ES-I3 (cell line): ENCODE data around the gene ANTXR1.

ENCODE experiments used
- H3K36me3 ChIP-seq: 2 replicates; pipeline ENCODE4 v1.6.1; 2013; ENCODE audit warnings: mild to moderate bottlenecking, low read length, control low read depth, moderate library complexity; ENCODE audit not compliant: insufficient read depth
- H3K4me1 ChIP-seq: 2 replicates; pipeline ENCODE4 v1.6.1; 2013; ENCODE audit warnings: mild to moderate bottlenecking, control low read depth, low read length; ENCODE audit not compliant: insufficient read depth
- H3K9ac ChIP-seq: 2 replicates; pipeline ENCODE4 v1.6.1; 2013; ENCODE audit warnings: low read depth, mild to moderate bottlenecking, low read length, moderate library complexity
- H3K9me3 ChIP-seq: 2 replicates; pipeline ENCODE4 v1.6.1; 2013; ENCODE audit warnings: mild to moderate bottlenecking, low read length, moderate library complexity; ENCODE audit not compliant: control insufficient read depth, insufficient read depth

Gene ANTXR1

DNA sequence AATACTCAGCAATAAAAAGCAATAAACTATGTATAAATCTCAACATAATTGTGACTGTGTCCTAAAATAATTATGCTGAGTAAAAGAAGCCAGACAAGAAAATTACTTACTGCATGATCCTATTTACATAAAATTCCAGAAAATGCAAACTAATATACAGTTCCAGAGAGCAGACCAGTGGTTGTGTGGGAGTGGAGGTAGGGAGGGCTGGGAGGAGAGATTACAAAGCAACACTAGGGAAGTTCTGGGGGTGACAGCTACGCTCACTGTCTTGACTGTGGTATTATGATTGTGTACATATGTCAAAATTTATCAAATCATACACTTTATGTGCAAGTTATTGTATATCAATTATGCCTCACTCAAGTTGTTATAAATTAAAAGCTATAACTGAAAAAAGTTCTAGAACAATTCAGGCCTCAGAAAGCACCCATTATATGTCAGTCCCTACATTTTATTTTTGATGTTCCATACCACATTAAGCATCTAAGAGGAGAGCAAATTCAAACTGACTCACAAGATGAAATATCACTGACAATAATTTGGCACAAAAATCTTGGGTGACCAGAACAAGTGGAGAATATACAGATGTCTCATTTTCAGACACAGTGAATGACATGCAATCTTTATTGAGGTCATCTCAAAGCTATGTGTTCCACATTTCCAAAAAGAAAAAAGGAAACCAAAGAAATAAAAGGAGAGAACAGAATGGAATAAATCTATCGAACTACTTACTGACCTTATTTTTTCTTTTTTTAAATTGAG is 85.1 kb downstream of the ANTXR1 start:
- no peak overlapping the region for H3K9ac ChIP-seq
- H3K36me3 ChIP-seq: no peaks in the 10 kb centered on the region
- peaks cover 3% of the 10 kb centered on the region; the same call in 1 of the 2 replicates for H3K4me1 ChIP-seq
- H3K9me3 ChIP-seq: no peaks in the 10 kb centered on the region

DNA sequence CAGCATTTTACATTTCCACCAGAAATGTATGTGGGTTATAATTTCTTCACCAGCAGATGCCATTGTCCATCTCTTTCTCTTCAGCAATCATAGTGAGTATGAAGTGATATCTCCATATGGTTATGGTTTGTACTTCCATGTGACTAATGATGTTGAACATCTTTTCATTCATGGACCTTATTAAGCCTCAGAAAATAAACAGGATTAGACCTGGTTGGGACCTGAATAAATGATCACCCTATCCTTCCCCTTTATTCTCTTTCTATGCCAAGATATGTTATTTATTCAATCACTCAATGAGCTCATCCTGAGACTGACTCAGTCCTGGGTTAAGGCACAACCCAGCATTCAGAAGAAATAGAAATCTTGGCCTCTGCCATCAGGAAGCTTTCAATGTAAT is 86.6 kb downstream of the ANTXR1 start:
- no peak overlapping the region for H3K9ac ChIP-seq
- H3K9me3 ChIP-seq: no peaks in the 10 kb centered on the region
- no peaks in the 10 kb centered on the region for H3K36me3 ChIP-seq
- peaks cover 3% of the 10 kb centered on the region; the same call in 1 of the 2 replicates for H3K4me1 ChIP-seq

DNA sequence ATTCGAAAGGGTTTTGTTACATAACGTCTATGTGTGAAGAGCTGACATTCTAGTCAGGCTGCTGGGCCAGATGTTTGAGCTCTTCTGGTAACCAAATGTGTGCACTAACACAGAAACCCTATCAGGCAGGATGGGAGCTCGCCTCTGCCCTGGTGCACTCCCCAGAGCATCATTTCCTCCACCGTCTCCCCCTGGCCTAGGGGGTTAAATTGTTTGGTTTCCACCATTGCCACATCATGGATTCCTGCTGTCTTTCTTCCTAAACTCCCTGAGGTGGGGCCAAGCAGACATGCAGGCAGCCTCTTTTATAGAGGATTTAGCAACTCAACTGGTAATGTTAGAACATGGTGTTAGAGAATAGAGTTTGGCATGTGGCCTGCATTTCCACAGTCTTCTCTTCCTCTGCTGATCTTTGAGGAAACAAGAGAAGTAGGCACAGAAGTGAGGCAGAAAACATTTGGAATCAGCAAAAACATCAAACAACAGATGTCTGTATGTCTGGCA is 87.3 kb downstream of the ANTXR1 start:
- H3K9ac ChIP-seq: no peak overlapping the region
- H3K4me1 ChIP-seq: peaks cover 3% of the 10 kb centered on the region; the same call in 1 of the 2 replicates
- H3K9me3 ChIP-seq: no peaks in the 10 kb centered on the region
- H3K36me3 ChIP-seq: no peaks in the 10 kb centered on the region

DNA sequence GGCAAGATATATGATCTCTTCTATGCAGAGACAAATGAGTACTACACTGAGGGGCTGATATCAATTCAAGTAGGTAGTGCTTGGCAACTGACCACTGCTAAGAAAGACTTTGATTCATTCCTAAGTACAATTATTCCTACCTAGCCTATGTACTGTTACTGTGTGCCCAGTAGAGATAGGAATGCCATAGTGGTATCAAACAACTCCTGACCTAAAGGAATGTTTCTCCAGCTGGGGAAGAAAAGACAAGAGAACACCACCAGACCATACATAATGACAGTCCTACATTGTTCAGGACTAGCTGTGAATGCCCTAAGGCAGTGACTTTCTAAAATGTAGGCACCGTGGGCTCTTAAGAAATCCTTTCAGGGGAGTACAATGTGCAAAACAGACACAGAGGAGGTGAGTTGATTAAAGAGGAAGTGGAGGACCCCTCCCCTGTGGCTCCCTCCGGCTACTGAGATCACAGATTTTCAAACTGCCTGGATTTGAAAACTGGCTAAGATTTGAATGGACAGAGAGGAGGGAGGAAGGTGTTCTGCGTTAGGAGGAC is 89.1 kb downstream of the ANTXR1 start:
- Histone ChIP-seq H3K36me3 (no peaks in the 10 kb centered on the region), H3K9ac (no peak overlapping the region), H3K4me1 (peaks cover 3% of the 10 kb centered on the region; the same call in 1 of the 2 replicates), H3K9me3 (no peaks in the 10 kb centered on the region)

DNA sequence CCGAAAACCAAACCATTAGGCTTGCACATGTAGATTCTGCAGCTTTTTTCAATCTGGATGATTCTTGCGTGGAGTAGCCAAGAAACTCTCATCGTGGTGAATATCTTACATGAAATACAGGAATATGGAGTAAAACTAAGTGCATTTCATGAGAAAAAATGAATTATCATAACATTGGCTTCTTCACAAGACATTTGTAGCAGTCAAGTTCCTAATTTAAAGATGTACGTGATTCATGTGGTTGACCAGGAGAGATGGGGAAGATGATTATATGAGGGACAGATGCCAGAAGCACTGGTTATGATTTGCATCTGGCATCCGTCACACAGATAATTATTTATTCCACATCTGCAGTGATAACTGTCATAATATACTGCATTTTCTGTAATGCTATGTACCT is 90.4 kb downstream of the ANTXR1 start:
- H3K4me1 ChIP-seq: peaks cover 3% of the 10 kb centered on the region; the same call in 1 of the 2 replicates
- H3K9ac ChIP-seq: no peak overlapping the region
- H3K9me3 ChIP-seq: no peaks in the 10 kb centered on the region
- H3K36me3 ChIP-seq: no peaks in the 10 kb centered on the region

DNA sequence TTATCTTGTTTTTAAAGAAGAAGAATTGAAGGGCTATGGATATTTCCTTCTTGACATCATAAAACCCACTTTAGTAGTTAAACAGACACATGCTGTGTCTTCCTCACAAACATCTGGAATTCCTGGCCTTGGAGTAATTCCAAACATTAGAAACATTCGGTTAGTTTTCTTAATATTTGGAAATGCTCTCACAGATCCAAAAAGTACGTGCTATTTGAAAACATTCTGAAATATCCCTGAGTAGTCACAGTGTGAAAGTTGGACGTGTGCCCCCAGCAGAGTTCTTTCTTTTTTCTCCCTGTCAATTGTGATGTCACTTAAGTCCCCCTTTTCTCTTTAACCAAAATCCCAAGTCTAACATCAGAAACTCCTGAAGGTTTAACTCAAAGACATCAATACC is 91.3 kb downstream of the ANTXR1 start:
- Histone ChIP-seq H3K36me3 (no peaks in the 10 kb centered on the region), H3K9me3 (no peaks in the 10 kb centered on the region), H3K9ac (no peak overlapping the region), H3K4me1 (peaks cover 3% of the 10 kb centered on the region; the same call in 1 of the 2 replicates)

DNA sequence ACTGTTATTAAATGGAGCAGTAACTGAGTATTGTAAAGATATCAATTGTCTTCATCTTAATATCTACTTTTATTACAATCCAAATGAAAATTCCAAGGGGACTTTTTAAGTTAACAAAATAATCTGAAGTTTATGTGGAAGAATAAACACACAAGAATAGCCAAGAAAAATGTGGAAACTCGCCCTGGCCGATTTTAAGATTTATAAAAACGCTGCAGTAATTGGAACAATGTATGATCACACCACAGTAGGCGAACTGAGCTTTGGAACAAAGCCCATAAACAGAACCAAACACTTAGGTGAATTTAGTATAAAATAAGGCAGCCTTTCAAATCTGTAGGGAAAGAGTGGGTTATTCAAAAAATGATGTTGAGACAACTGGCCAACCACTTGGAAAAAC is 96.3 kb downstream of the ANTXR1 start:
- H3K36me3 ChIP-seq: no peaks in the 10 kb centered on the region
- H3K9ac ChIP-seq: no peak overlapping the region
- peaks cover 1% of the 10 kb centered on the region; the same call in 1 of the 2 replicates for H3K4me1 ChIP-seq
- H3K9me3 ChIP-seq: no peaks in the 10 kb centered on the region

DNA sequence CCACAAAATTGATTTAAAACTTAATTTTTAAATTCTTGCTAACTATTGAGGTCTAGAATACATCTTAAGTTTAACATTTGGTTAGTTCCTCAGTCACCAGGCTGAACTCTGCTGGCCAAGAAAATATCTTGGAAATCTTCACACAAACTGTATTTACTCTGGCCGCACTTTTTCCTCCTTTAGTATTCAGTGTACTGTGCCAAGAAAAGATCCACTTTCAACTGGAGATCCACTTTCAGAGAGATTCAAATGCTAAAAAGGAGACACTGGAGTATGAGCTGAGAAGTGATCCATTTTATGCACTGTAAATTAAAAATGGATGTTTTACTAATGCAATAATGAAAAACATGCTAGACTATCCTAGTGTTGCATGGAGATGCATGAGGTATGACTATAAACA is 98.1 kb downstream of the ANTXR1 start:
- Histone ChIP-seq H3K36me3 (no peaks in the 10 kb centered on the region; the same call in 1 of the 2 replicates), H3K9ac (no peak overlapping the region), H3K4me1 (peaks cover 9% of the 10 kb centered on the region; the same call in 1 of the 2 replicates), H3K9me3 (no peaks in the 10 kb centered on the region)

DNA sequence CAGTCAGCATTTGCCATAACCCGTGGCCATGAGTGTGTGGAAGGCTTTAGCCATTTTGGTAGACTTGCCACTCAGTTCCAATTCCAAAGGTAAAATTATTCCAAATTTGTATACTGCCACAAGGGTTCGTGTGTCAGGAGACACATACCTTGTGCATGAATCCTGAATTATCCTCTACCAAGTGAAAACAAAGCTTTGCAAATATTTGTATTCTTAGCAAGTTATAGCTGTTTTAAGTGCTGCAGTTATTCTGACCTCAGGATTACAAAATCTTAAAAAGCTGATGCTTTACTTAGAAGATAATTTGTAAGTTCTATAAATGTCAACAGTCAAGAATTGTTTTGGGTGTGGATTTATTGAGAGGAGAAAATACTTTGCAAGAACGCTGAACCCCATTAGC is 100.6 kb downstream of the ANTXR1 start:
- Histone ChIP-seq H3K4me1 (peaks cover 9% of the 10 kb centered on the region; the same call in 1 of the 2 replicates), H3K9ac (no peak overlapping the region), H3K9me3 (no peaks in the 10 kb centered on the region), H3K36me3 (no peaks in the 10 kb centered on the region; the same call in 1 of the 2 replicates)

DNA sequence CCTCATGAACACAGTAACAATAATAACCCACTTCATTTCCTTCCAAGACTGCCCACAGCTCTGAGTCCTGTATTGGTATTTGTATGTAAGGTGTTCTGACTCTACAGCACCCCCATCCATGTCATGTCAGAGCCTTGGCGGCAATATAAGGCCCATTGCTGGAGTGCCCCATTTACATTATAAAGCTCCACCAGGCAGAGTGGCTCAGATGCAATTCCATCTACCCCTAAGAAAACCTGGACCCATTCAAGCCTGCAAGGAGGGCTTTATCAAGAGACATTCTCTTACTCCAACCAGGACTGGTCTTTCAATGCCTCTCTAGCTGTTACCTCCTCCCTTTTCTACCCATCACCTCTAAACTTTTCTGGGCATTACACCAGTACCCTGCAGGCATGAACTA is 101.6 kb downstream of the ANTXR1 start:
- Histone ChIP-seq H3K9me3 (no peaks in the 10 kb centered on the region), H3K4me1 (peaks cover 15% of the 10 kb centered on the region), H3K9ac (no peak overlapping the region), H3K36me3 (no peaks in the 10 kb centered on the region; the same call in 1 of the 2 replicates)

DNA sequence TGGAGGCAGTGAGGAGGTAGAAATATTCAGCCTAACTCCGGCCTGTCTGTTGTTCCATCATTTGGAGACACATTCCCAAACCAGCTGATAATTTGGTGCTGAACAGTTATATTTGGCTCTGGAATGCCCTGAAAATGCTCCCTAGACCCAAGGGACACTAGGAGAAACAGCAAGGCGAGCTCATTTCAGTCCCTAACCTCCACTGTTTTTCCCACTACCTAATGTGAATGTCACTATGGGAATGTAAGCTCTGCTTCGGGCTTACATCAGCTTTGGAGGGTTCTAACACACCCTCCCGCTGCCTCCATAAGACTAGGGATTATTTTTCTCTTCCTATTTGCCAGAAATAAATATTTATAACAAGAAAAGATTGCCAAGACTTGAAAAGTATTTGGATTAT is 103.5 kb downstream of the ANTXR1 start:
- no peak overlapping the region for H3K9ac ChIP-seq
- no peaks in the 10 kb centered on the region; the same call in 1 of the 2 replicates for H3K36me3 ChIP-seq
- H3K4me1 ChIP-seq: peaks cover 17% of the 10 kb centered on the region
- H3K9me3 ChIP-seq: no peaks in the 10 kb centered on the region

DNA sequence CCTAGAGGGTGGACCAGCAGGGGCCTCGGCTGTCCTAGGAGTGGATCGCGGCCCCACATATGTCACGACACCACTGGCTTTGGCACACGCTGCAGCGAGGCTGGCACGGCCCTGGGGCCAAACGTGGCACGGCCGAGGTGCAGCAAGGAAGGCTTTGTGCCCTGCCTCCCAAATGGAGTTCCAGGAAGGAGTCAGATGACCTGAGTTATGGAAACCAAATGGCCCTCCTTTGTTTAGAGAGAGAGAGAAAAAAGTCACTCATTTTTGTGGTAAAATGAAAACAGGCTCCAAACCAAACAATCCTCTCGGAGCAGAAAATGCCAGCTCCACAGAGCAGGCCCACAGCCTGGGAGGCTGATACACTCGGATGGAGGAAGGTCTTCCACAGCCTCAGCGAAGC is 105.6 kb downstream of the ANTXR1 start:
- Histone ChIP-seq H3K36me3 (no peaks in the 10 kb centered on the region; the same call in 1 of the 2 replicates), H3K4me1 (peaks cover 17% of the 10 kb centered on the region), H3K9ac (no peak overlapping the region), H3K9me3 (no peaks in the 10 kb centered on the region)

DNA sequence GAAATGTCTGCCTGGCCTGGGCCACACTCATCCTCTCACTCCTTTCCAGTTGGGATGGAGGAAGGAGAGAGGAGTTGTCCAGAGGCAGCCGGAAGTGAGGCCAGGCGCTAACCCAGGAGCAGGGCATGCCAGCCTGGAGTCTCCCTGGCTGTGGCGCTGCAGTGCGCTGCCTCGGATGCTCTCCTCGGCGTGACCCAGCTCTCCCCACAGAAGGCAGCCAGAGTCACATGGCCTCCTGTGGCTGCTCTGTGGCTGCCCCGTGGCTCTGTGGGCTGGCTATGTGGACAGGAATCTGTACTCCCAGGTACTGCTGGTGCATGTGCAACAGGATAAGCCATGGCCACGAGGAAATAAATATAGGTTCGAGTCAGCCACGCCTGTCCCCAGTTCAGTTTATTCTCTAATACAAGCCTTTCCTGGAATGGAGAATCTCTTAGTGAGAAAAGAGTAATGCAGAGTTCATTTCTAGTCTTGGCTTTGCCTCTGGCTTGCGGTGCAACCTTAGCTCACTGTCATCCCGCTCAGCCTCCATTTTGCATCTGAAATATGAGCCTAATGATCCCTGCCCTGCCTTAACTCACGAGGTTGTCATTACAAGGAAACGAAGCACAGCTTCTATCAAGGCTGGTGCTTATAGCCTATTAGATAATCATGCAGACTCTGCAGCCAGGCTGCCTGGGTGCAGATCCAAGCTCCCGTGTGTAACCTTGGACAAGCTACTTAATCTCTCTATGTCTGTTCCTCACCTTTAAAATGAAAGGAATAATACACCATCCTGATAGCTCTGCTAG is 106.3 kb downstream of the ANTXR1 start:
- Histone ChIP-seq H3K4me1 (peaks cover 15% of the 10 kb centered on the region), H3K36me3 (no peaks in the 10 kb centered on the region; the same call in 1 of the 2 replicates), H3K9ac (no peak overlapping the region; the same call in 1 of the 2 replicates), H3K9me3 (no peaks in the 10 kb centered on the region)

DNA sequence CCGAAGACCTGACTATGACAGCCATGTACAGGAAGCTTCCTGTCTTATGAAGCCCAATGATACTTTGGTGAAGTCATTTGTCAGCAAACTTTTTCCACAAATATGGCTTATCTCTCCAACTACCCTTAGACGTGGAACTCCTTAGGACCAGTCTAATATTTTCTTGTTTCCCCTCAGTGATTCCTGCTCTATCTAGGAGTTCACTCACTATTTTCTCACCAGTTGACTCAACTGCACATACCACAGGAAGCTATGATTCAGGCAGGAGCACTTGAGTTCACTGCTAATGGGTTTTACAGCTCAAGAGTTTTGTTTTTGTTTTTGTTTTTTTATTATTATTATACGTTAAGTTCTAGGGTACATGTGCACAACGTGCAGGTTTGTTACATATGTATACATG is 109.3 kb downstream of the ANTXR1 start:
- Histone ChIP-seq H3K9me3 (no peaks in the 10 kb centered on the region), H3K36me3 (no peaks in the 10 kb centered on the region), H3K4me1 (peaks cover 8% of the 10 kb centered on the region; the same call in 1 of the 2 replicates), H3K9ac (no peak overlapping the region)
